HepG2 (cell line): ENCODE results near the gene CD58. TPM values are rescaled to one million over a fixed set of nuclear protein-coding genes. Genes with fewer than 3 reads are reported as not detected.
A peak's percentile ranks its signal among the peaks of the same experiment; 100 is the strongest.

Source experiments
- AGO1 ChIP-seq: fragments of 200-400 bp; formaldehyde crosslinking; IDR thresholded peaks from 2 replicates; pipeline ENCODE4 v1.6.1; 2017; ENCODE audit warnings: mild to moderate bottlenecking, low read depth, low read length, moderate library complexity; ENCODE audit not compliant: poor library complexity, severe bottlenecking
- ARNT ChIP-seq: fragments of 450-650 bp; IDR thresholded peaks from 2 replicates; pipeline ENCODE4 v1.6.1; 2017
- ATF2 ChIP-seq: sonication (generic); formaldehyde crosslinking; IDR thresholded peaks from 2 replicates; pipeline ENCODE4 v1.4.0; 2020; ENCODE audit warnings: missing genetic modification reagents
- BATF2 ChIP-seq: sonication (generic); formaldehyde crosslinking; IDR thresholded peaks from 2 replicates; pipeline ENCODE4 v1.8.0; 2022; ENCODE audit warnings: mild to moderate bottlenecking, missing genetic modification reagents, moderate library complexity
- FOSL1 ChIP-seq: sonication (generic); formaldehyde crosslinking; IDR thresholded peaks from 2 replicates; pipeline ENCODE4 v1.9.0; 2021; ENCODE audit warnings: missing genetic modification reagents, borderline replicate concordance
- GABPA ChIP-seq, 2 experiments: IDR thresholded peaks; 2 replicates each; pipeline ENCODE4 v1.6.1; 2011 to 2016; ENCODE audit warnings: low read depth in 2 of 2, low read length in 1 of 2, missing biosample characterization in 1 of 2, missing genetic modification characterization in 1 of 2
- HDAC2 ChIP-seq: sonication (generic); formaldehyde crosslinking; IDR thresholded peaks from 2 replicates; pipeline ENCODE4 v1.4.0; 2020; ENCODE audit warnings: missing genetic modification reagents
- HNRNPH1 ChIP-seq: fragments of 200-400 bp; formaldehyde crosslinking; optimal IDR thresholded peaks from 2 replicates; pipeline ENCODE3; 2017; ENCODE audit warnings: mild to moderate bottlenecking, low read depth, low read length
- HOXD1 ChIP-seq: sonication (generic); formaldehyde crosslinking; IDR thresholded peaks from 2 replicates; pipeline ENCODE4 v1.5.0; 2020; ENCODE audit warnings: missing genetic modification reagents
- KAT8 ChIP-seq: IDR thresholded peaks from 2 replicates; pipeline ENCODE4 v1.6.1; 2016; ENCODE audit warnings: missing genetic modification reagents, missing compliant biosample characterization
- MTF2 ChIP-seq: sonication (generic); formaldehyde crosslinking; IDR thresholded peaks from 2 replicates; pipeline ENCODE4 v1.5.0; 2020; ENCODE audit warnings: missing genetic modification reagents, borderline replicate concordance
- POLR2G ChIP-seq: fragments of 200-400 bp; formaldehyde crosslinking; IDR thresholded peaks from 2 replicates; pipeline ENCODE4 v1.6.1; 2018; ENCODE audit warnings: mild to moderate bottlenecking, low read depth, low read length, moderate library complexity
- RAD21 ChIP-seq: fragments of 450-650 bp; formaldehyde crosslinking; IDR thresholded peaks from 2 replicates; pipeline ENCODE4 v1.5.0; 2020; ENCODE audit warnings: mild to moderate bottlenecking
- RFX5 ChIP-seq: IDR thresholded peaks from 2 replicates; pipeline ENCODE4 v1.6.1; 2011; ENCODE audit warnings: low read depth, low read length, improper control_type of control experiment
- SAFB2 ChIP-seq: sonication (generic); formaldehyde crosslinking; IDR thresholded peaks from 2 replicates; pipeline ENCODE4 v1.5.1; 2020; ENCODE audit warnings: missing genetic modification reagents, low read depth, mild to moderate bottlenecking, borderline replicate concordance
- SCMH1 ChIP-seq: sonication (generic); formaldehyde crosslinking; IDR thresholded peaks from 2 replicates; pipeline ENCODE4 v1.9.0; 2021; ENCODE audit warnings: missing genetic modification reagents, mild to moderate bottlenecking, borderline replicate concordance
- SMARCE1 ChIP-seq: fragments of 450-650 bp; IDR thresholded peaks from 2 replicates; pipeline ENCODE4 v1.6.1; 2017; ENCODE audit warnings: borderline replicate concordance
- SPEN ChIP-seq: sonication (generic); formaldehyde crosslinking; IDR thresholded peaks from 2 replicates; pipeline ENCODE4 v1.5.1; 2020; ENCODE audit warnings: low read depth, mild to moderate bottlenecking, missing genetic modification reagents
- THAP11 ChIP-seq: IDR thresholded peaks from 2 replicates; pipeline ENCODE4 v1.6.1; 2016; ENCODE audit warnings: missing biosample characterization, missing genetic modification reagents
- WIZ ChIP-seq: sonication (generic); formaldehyde crosslinking; IDR thresholded peaks from 2 replicates; pipeline ENCODE4 v1.5.1; 2020; ENCODE audit warnings: mild to moderate bottlenecking, missing genetic modification reagents
- ZBED4 ChIP-seq: sonication (generic); formaldehyde crosslinking; IDR thresholded peaks from 2 replicates; pipeline ENCODE4 v1.4.0; 2020; ENCODE audit warnings: missing genetic modification reagents, borderline replicate concordance
- ZBTB1 ChIP-seq: sonication (generic); formaldehyde crosslinking; IDR thresholded peaks from 2 replicates; pipeline ENCODE4 v1.4.0; 2020; ENCODE audit warnings: missing genetic modification reagents, borderline replicate concordance
- ZNF362 ChIP-seq: sonication (generic); formaldehyde crosslinking; IDR thresholded peaks from 2 replicates; pipeline ENCODE4 v1.4.0; 2020; ENCODE audit warnings: missing genetic modification reagents, mild to moderate bottlenecking, borderline replicate concordance
- ZNF775 ChIP-seq: sonication (generic); formaldehyde crosslinking; IDR thresholded peaks from 2 replicates; pipeline ENCODE4 v1.4.0; 2020; ENCODE audit warnings: missing genetic modification reagents, mild to moderate bottlenecking, moderate library complexity, borderline replicate concordance
- polyA plus RNA-seq, 8 experiments: library from polyadenylated mRNA; depleted of rRNA in 3 of 8; stranded (reverse) in 7 of 8; unstranded in 1 of 8; fragments of >200 nt; fragmentation: Illumina TruSeq in 4 of 8; extraction: Trizol in 4 of 8; gene quantifications; 2 replicates each; pipeline versions ENCODE4 v1.2.1 to v1.2.3, GENCODE V29; 2011 to 2016; ENCODE audit warnings: low read depth in 4 of 8, missing spikeins in 1 of 8, mixed read lengths in 1 of 8; ENCODE audit not compliant: insufficient read depth in 1 of 8
- total RNA-seq, 5 experiments: library from RNA; depleted of rRNA; stranded (reverse); fragments of >200 nt; fragmentation: Illumina TruSeq; extraction: Trizol; gene quantifications; 2 replicates each; pipeline ENCODE4 v1.2.3, GENCODE V29; 2016; ENCODE audit warnings: low read depth in 1 of 5

The CD58 gene
- total and polyA plus RNA-seq, 2 of the 13 experiments (the other 11 are each of a cell fraction or from before 2014, with no cell fraction given): 9.4 to 13.5 TPM

GRCh38 chr1:116489231-116489697, 81.6 kb downstream of the CD58 start (continued):
- TF ChIP-seq ARNT (no peak), GABPA (IDR thresholded peaks at IDR 0.05; ENCODE audit: low read depth, low read length) (no peak), GABPA (CRISPR knock-in tag; IDR thresholded peaks at IDR 0.05; ENCODE audit: low read depth) (peak; percentile 38; the same call in 1 of the 2 replicates), ZBTB1 (CRISPR knock-in tag) (no peak), SAFB2 (CRISPR knock-in tag) (no peak), RAD21 (no peak), HOXD1 (CRISPR knock-in tag) (no peak), BATF2 (CRISPR knock-in tag) (no peak), SMARCE1 (no peak), ATF2 (CRISPR knock-in tag) (no peak), THAP11 (CRISPR knock-in tag) (peak; percentile 56; the same call in 1 of the 2 replicates), SCMH1 (CRISPR knock-in tag) (no peak), AGO1 (no peak), POLR2G (peak; percentile 62; the same call in 1 of the 2 replicates), ZNF775 (0 out of 2 replicates have a peak, but pooled peaks have one; percentile 69), RFX5 (no peak), WIZ (CRISPR knock-in tag) (no peak), FOSL1 (CRISPR knock-in tag) (peak; percentile 77; the same call in 1 of the 2 replicates), ZBED4 (CRISPR knock-in tag) (no peak), HNRNPH1 (no peak), MTF2 (no peak), HDAC2 (CRISPR knock-in tag) (peak; percentile 87; the same call in 1 of the 2 replicates), KAT8 (peak; percentile 72; the same call in 1 of the 2 replicates), ZNF362 (peak; percentile 91), SPEN (no peak)
